D721Med (cell line): ENCODE measurements around the gene OTUD4.
A peak's percentile ranks its signal among the peaks of the same experiment; 100 is the strongest.

Source experiments
- DNase-seq: peaks from one replicate; pipeline ENCODE4 v3.0.0; 2011; ENCODE audit warnings: low spot score; ENCODE audit not compliant: insufficient read length
- FAIRE-seq: peaks from 2 replicates; lab custom pipeline; 2011; peaks lifted over from hg19 to GRCh38; lab: Jason Lieb, UNC
- TF ChIP-seq, protein P1 (sequence below): IDR thresholded peaks from 2 replicates; pipeline ENCODE4 v1.5.1; 2012; ENCODE audit warnings: mild to moderate bottlenecking, control low read depth; ENCODE audit not compliant: insufficient read depth; ENCODE audit errors: missing control alignments

OTUD4 gene

DNA sequence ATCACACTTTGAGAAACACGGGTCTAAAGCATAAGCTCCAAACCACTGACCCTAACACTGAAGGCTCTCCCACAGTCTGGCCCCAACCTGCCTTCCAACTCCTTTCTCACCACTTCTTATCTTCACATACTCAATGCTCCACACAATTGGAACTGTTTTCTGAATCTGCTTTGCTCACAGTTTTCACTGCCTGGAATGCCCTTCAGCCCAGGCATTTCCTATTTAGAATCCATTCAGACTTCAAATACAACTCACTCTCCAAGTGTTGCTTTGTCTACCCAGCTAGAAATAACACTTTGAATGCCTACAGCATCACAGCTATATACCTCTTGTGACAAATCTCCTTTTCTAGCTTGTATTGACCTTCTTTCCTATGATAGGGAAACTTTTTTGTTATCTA is 10.2 kb downstream of the OTUD4 start:
- TF ChIP-seq, protein P1, sequence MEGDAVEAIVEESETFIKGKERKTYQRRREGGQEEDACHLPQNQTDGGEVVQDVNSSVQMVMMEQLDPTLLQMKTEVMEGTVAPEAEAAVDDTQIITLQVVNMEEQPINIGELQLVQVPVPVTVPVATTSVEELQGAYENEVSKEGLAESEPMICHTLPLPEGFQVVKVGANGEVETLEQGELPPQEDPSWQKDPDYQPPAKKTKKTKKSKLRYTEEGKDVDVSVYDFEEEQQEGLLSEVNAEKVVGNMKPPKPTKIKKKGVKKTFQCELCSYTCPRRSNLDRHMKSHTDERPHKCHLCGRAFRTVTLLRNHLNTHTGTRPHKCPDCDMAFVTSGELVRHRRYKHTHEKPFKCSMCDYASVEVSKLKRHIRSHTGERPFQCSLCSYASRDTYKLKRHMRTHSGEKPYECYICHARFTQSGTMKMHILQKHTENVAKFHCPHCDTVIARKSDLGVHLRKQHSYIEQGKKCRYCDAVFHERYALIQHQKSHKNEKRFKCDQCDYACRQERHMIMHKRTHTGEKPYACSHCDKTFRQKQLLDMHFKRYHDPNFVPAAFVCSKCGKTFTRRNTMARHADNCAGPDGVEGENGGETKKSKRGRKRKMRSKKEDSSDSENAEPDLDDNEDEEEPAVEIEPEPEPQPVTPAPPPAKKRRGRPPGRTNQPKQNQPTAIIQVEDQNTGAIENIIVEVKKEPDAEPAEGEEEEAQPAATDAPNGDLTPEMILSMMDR = no peak
- DNase-seq (no peak), FAIRE-seq (no peak)

DNA sequence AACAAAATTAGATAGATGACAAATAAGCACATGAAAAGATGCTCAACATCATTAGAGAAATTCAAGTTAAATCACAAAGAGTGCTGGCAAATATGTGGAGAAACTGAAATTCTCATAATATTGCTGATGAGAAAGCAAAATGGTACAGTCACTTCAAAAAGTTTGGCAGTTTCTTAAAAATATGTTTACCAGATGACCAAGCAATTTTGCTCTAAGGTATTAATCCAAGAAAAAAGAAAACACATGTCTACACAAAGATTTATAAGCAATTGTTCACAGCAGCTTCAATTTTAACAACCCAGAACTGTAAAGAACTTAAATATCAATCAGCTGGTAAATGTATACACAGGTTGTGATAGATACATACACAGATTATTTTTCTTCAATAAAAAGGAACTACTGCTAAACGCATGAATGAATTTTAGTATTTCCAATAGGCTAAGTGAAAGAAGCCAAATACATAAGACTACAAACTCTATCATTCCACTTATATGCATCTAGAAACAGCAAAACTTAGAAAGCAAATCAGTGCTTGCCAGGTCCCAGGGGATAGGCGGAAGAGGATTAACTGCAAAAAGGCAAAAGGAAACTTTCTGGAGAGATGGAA is 11.7 kb downstream of the OTUD4 start:
- peak; percentile 35 for FAIRE-seq
- TF ChIP-seq, protein P1 = no peak

DNA sequence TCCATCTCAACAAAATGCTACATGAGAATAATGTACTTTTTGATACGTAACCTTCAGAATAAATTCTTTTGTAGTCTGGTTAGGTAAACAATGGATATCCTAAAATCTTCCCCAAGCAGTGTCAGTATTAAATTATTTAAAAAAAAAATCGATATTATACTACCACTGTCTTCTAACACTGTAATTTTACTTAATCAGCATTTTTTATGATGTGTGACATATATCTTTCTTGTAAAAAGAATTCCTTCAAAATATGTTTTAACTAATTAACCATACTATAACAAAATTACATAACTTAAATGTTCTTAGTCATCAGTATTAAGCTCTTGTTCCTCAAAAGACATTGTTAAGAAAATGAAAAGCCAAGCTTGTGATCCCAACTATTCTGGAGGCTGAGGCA is 12.5 kb downstream of the OTUD4 start:
- TF ChIP-seq, protein P1 = no peak
- no peak for FAIRE-seq

More for the DNA sequence above, 11.7 kb downstream of the OTUD4 start:
- no peak for DNase-seq

DNA sequence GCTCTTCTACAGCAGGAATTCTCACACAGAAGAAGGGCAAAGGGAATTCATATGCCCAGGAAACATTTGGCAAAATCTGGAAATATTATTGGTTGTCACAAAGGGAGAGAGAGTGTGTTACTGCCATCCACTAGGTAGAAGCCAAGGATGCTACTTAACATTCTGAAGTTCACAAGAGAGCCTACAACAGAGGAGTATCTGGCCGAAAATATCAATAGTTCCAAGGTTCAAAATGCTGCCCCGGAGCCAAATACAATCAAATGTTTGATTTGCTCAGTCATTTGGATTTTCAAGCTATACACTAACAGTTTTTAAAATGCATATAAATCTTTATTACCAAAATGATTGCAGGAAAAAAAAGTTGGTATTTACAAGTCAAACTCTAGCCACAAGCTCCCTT is 18.8 kb downstream of the OTUD4 start:
- FAIRE-seq (no peak), DNase-seq (no peak)
- TF ChIP-seq, protein P1 = no peak

More for the DNA sequence above, 12.5 kb downstream of the OTUD4 start:
- DNase-seq = no peak

DNA sequence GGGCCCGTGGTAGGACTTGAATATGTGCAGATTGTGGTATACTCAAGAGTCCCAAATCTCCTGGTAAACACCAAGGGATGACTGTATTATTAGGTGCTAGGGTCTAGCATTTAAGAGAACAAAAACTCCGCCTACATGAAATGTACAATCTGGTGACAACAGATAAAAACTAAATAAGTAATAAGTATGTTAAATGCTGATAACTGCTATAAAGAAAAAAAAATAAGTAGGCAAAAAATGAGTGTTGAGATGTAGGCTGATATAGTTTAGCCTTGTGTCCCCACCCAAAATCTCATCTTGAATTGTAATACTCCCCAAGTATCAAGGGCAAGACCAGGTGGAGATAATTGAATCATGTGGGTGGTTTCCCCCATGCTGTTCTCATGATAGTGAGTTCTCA is 23.4 kb downstream of the OTUD4 start:
- TF ChIP-seq, protein P1 = no peak
- DNase-seq (no peak), FAIRE-seq (no peak)

DNA sequence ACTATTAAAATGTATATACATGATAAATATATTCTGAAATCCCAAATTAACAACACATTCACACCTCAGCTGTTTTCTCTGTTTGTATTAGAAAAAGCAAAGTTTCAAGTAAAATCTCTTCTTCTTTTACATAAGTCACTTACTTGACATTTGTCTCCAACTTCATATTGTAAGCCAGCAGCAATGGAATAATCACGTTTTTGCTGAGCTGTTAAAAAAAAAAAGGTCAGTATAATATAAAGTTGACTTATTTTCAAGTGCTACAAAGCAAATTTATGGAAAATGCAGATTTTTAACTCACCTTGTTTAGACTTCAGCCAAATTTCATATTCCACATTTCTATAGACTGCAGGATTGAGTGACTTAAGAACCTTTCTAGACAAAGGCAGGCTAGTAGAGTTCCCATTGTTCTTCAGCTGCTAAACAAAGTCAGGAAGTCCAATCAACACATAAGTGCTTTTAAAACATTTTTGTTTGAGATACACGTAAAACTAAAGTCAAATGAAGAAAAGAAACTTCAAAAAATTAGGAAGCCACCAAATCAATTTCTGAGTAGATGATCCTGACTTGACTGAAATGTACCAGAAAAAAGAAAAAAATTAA is 25.0 kb downstream of the OTUD4 start:
- FAIRE-seq (peak; percentile 35), DNase-seq (no peak)
- TF ChIP-seq, protein P1 = no peak

DNA sequence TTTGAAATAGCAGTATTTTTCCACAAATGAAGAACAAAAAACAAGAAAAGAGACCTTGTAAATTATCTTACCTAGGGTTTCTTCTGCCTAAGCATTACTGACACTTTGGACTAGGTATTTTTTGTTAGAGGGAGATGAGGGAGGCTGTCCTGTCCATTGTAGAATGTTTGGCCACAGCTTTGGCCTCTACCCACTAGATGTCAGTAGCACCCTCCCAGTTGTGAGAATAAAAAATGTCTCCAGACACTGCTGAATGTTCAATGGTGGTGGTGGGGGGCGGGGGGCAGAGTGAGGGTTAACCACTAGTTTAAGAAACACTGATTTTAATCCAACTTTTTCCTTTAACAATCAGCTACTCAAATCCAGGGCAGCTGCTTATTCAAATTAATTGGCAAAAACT is 25.8 kb downstream of the OTUD4 start:
- DNase-seq (no peak), FAIRE-seq (no peak)
- TF ChIP-seq, protein P1 = peak; percentile 55
